ENCODE data around the gene PAX3.

The PAX3 gene

GRCh38 chr2:222296911-222297599 is 1.7 kb downstream of the PAX3 start:
- no peak for DNase-seq (ENCODE audit: low read depth in 2 of 2)

DNA sequence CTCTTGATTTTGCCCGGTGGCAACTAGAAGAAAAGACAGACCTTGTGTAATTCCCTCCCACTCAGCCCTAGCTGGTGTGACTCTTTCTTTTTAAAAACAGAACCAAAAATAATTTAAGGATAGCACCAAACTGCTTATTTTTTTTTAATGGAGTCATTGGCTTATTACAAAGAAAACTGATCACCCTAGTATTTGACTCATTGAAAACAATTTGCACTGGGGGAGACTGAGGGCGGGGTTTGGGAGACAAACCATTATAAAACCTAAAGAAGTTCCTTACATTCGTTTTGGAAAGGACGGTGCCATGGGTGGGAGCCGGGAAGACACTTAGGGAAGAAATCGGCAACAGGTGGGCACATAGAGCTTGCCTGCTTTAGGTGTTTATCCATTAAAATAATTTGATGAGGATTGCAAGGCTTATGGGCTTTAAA is 2.5 kb downstream of the PAX3 start:
- no peak for DNase-seq (ENCODE audit: low read depth in 2 of 2)

- DNase-seq (ENCODE audit: low read depth in 2 of 2) = no peak
Measured at GRCh38 chr2:222295368-222296062, 3.3 kb downstream of the PAX3 start.

DNA sequence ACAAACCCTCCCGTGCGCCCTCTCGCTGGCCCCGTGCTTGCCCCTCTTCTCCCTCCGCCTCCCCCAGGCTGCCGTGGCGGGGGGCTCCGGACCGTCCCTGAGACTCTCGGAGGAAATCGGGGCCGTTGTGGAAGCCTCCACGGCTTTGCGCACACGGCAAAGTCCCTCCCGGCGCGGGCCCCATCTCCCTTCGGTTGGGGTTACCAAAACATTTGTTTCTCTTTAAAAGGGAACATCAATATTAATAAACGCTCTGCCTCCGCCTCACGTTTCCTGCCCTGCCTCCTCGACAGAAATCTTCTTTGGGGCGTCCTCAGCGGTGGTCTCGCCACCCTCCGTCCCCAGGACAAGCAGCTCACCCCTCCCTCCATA is 3.8 kb downstream of the PAX3 start:
- DNase-seq (ENCODE audit: low read depth in 2 of 2) = no peak

DNA sequence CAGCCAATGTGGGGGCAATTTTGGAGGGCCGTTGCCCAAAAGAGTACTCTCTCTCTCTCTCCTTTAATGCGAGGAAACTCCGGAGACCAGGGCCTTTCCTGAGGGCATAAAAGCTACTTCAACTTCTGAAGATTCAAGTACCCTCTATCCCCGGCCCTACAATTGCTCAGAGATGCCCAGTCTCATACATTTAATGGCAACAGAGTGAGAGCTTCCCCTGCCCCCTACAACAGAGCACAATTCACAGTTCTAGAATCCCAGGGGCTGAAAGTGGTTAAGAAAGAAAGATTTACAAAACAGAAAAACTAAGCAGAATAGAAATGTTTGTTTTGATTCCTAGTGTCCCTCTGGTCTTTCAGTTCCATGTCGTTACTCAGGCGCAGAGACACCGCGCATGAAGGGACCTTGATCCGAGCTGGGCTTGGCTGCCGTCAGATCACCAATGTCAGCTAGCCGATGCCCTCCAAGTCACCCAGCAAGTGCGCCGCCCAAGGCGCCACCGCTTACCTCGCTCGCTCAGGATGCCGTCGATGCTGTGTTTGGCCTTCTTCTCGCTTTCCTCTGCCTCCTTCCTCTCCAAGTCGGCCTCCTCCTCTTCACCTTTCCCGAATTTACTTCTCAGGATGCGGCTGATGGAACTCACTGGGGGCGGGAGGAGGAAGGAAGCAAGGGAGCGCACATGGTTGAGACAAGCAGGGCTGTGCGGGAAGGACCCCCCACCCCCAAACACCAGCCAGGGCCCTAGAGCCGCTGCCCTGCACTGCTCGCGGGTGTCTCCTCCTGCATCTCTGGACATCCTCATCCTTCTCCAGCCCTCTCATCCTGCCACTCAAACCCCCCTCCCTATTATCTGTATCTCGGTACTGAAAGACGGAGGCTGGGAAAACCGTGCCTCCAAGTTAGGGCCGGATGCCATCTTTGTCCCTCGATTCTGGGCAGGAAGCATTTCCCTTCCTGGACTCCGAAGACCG is 4.9 kb downstream of the PAX3 start:
- DNase-seq (ENCODE audit: low read depth in 2 of 2) = no peak

- no peak for DNase-seq (ENCODE audit: low read depth in 2 of 2)
Measured at GRCh38 chr2:222292149-222293134, 6.4 kb downstream of the PAX3 start.

DNA sequence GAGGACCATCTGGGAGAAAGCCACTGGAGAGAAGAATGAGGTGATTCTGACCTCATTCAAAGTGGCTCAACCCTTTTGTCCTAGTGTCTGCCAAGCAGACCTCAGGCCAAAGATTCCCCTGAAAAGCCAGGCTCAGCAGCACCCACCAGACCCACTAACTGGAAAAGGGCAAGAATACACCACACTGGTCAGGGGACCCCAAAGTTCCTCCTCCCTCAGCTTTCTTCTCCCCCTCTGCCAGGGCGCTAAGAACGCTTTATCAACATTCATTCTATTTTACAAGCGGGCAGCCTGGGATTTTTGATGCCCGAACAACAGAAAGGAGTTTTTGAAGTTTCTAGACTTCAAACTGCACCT is 7.3 kb downstream of the PAX3 start:
- no peak for DNase-seq (ENCODE audit: low read depth in 2 of 2)

DNA sequence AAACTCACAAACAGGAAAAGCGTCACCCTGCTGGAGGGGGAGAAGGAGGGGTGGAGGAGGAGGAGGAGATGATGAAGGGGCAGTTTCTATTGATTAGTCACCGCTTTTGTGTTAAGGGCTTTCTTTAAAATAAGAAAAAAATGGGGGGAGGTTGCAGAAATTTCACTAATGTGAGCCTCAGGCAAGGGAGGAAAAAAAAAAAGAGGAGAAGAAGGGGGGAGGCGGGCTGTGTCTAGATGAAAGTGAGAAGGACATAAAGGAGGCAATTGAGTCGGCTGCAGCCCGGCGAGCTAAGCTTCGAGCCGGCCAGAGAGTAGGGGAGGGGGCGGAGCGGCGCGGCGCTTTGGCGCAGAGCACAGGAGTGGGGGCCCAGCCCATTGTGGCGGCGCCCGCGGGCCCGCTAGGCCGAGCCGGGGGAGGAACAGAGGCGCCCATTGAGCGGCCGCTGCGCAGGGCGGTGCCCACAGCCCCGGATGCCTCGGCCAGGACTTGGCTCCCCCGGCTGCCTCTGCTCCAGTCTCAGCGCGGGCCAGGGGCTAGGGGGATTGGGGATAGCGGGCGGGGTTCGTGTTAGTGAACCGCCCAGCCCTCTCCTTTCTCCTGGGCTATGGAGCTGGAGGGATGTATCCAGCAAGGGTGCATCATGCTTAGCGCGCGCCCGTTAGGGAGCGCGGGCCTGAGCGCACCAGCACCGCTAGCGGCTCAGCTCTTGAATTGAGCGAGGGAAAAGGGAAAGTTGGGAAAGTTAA is 7.9 kb downstream of the PAX3 start:
- DNase-seq (ENCODE audit: low read depth in 2 of 2) = no peak

DNA sequence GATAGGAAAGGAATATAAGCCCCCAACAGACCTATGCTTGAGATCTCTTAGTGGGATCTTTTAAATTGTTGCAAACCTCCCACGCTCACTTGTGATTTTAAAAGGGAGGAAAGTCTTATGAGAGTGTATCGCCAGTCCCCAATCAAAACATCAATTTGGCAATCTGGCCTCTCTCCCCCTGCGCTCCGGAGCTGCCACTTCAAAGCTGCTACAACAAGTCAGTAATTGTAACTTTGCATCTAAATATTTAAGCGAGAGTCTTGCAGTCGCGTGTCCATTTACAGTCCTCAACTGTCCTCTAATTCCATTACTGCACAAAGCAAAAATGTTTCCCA is 8.4 kb downstream of the PAX3 start:
- no peak for DNase-seq (ENCODE audit: low read depth in 2 of 2)

DNA sequence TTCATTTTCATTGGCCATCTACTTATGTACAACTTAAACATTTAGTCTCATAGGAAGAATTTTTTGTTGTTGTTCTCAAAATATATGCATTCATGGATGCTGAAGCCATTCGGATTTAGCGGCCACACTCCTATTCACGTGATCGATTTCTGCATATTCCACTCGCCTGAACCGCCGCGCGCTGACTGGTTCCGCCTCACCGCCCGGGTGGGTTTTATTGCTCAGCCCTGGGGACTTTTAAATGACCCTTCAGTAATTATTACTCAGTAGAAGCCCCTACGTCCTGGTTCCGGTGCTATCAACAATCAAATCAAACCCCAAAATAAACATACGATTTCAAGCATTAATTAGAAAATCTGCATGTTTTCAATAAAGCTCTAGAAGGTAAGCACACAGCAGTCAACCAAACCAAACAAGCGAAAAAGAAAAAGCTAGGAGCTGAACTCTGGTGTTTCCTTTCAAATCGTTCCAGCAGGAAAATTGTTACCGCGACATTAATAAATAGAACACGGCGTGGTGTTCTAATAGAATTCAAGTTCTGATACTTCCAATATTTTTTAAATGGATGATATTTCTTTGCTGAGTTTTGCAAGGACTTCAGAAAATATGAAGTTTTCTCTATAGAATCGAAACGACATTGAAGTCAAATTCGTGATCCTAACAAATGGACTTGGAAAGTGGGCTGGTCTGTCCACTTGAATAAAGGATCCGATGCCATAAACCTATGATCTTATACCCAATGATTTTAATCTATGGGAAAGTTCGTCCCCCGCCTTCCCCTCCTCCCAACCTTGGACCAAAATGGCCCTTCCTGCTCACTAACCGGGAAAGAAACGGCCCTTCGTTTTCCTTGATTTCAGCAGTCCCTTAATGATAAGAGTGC is 9.3 kb downstream of the PAX3 start:
- DNase-seq (ENCODE audit: low read depth in 2 of 2) = no peak

- DNase-seq (ENCODE audit: low read depth in 2 of 2) = no peak
Measured at GRCh38 chr2:222288590-222289277, 10.1 kb downstream of the PAX3 start.

- DNase-seq (ENCODE audit: low read depth in 2 of 2) = no peak
Measured at GRCh38 chr2:222287862-222288479, 10.8 kb downstream of the PAX3 start.

- no peak for DNase-seq (ENCODE audit: low read depth in 2 of 2)
Measured at GRCh38 chr2:222284466-222284865, 14.3 kb downstream of the PAX3 start.

GRCh38 chr2:222283634-222284033 is 15.2 kb downstream of the PAX3 start:
- DNase-seq (ENCODE audit: low read depth in 2 of 2) = no peak

GRCh38 chr2:222281506-222281905 is 17.3 kb downstream of the PAX3 start:
- DNase-seq (ENCODE audit: low read depth in 2 of 2) = no peak

GRCh38 chr2:222280795-222281194 is 18.0 kb downstream of the PAX3 start:
- no peak for DNase-seq (ENCODE audit: low read depth in 2 of 2)

GRCh38 chr2:222272446-222273015 is 26.3 kb downstream of the PAX3 start:
- DNase-seq (ENCODE audit: low read depth in 2 of 2) = no peak

- DNase-seq (ENCODE audit: low read depth in 2 of 2) = no peak
Measured at GRCh38 chr2:222271854-222272253, 26.9 kb downstream of the PAX3 start.

Data from stimulated activated CD4-positive, alpha-beta T cell treated with anti-CD3 and anti-CD28 coated beads, Interleukin-1b, Interleukin-23, amount 100 ng/mL, for 4 hours (primary cell).